GM21367 (cell line): ENCODE measurements around the gene MCF2L2.

Source experiments
- ATAC-seq: cut with Tn5 transposase; IDR thresholded peaks from one replicate; pipeline ENCODE4 v1.9.1; 2021; ENCODE audit not compliant: unreplicated experiment

The MCF2L2 gene

DNA sequence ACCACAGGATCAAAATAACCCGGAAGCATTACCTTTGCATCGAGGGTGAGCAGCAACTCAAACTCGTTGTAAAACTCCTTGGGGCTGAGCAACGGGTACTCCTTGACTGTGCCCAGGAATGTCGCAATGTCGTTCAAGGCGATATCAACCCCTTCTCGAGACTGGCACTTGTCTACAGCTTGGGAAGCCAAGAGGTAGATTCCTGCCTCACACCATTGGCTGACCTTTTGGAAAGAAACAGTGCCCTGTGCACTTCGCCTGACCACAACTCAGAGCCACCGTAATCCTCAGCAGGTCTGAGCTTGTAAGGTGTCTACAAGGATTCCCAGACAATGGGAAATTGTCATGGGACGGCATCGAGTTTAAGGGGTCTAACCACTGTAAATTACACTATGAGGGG, 131.5 kb downstream of the MCF2L2 start:
- ATAC-seq = no peak

DNA sequence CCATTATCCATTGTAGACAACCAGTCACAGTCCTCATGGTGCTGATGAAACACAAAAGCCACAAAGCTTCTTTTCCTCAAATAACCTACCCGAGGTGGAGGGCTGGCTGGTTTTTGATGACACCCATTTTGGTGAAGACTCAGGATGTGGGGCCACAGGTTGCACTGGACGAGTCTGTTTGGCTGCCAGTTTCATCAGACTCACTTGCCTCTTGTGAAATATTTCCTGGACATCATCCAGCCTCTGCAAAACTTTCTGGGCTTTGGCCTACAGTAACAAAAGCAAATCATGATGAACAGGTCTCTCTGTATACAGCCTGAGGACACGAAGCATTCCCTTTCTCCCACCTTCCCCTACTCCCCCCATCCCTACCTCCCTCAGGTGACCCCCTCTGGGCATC, 133.2 kb downstream of the MCF2L2 start:
- ATAC-seq = no peak

DNA sequence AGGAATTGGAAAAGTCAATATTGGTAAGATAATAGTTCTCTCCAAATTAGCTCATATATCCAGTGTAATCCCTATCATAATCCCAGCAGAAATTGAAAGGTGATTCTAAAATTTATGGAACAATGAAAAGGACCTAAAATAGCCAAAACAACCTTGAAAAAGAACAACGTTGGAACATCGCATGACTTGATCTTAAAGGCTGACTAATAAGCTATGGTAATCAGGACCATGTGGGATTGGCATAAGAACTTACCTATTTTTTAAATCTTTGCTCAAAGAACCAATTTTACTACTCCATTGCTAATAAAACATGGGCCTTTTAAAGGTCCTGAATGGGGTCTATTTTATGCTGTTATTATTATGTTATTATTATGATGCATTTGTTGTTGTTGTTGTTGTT, 134.5 kb downstream of the MCF2L2 start:
- ATAC-seq = no peak

DNA sequence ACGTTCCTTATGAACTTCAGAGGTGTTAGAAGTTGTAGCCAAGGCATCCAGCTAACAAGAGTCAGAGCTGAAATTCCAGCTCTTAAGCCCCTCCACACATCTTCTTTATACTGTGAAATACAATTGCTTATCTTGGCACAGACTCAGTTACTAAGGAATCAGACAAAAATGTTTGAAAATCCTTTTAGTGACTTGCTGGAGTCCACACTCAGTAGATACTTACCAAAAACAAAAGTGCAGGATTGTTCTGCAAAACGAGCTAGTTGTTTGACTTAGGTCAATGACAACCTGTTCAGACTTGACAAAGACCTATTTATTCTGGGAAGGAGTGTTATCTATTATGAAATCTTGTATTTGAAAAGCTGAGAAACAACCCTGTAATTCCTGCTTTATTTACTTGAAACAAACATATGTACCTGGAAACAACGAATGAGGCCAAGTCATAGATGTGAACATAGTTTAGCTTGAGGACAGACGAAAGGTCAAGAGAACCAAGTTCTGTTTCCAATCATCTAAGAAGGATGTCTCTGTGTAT, 136.9 kb downstream of the MCF2L2 start:
- no peak for ATAC-seq

DNA sequence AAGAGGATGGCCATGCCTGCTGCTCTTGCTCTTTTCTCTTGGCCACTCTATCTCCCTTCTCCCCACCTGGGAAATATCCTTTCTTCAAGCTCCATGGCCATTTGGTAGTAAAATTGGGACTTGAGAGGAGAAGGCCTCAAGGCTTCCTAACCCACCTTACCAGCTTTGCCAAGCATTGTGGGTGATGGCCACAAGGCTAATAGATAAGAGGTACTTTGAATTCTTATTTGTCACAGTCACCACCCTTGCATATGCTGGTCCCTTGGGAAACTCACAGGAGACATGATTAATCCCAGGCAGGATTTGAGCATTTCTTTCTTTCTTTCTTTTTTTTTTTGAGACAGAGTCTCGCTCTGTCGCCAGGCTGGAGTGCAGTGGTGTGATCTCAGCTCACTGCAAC, 138.2 kb downstream of the MCF2L2 start:
- ATAC-seq = no peak

DNA sequence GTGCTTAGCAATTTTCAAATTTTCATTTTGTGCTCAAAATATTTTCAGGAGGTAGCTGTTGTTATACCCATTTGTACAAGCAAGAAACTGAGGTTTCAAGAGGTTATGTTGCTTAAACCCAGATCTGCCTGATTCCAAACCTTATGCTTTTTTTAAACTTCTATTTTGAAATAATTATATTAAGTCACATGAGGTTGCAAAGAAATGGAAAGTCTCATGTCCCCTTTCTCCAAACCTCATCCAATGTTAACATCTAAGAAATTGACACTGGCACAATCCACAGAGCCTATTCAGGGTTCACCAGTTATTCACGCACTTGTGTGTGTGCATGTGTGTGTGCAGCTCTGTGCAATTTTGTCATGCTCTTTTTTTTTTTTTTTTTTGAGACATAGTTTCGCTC, 140.3 kb downstream of the MCF2L2 start:
- ATAC-seq = no peak

DNA sequence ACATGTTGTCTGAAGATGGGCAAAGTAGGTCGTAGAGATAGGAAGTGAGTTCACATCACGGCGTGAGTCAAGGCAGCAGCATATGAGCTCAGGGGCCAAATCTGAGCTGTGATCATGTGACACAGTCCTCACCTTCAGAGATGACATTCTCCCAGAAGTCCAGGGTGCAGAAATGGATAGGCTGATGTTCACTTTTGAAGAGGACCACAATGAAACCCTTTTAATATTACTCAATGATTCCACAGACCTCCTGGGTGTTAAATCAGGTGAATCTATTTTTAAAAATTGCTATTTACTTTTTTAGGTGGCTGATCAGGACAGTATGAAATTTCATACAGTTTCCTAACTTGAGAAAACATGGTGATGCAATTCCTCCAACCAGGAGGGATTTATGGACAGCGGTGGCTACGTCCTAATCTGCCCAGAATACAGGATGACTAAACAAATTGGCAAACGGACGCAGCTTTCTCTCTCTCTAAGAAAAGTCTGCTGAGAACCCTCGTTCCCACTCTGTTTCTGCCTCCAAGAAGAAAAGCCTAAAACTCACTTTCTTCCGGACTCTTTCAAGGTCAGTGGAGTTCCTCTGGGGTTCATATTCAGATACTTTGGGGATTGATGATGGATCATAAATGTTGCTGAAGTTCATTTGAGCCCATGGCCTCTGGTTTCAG, 141.0 kb downstream of the MCF2L2 start:
- ATAC-seq = no peak

DNA sequence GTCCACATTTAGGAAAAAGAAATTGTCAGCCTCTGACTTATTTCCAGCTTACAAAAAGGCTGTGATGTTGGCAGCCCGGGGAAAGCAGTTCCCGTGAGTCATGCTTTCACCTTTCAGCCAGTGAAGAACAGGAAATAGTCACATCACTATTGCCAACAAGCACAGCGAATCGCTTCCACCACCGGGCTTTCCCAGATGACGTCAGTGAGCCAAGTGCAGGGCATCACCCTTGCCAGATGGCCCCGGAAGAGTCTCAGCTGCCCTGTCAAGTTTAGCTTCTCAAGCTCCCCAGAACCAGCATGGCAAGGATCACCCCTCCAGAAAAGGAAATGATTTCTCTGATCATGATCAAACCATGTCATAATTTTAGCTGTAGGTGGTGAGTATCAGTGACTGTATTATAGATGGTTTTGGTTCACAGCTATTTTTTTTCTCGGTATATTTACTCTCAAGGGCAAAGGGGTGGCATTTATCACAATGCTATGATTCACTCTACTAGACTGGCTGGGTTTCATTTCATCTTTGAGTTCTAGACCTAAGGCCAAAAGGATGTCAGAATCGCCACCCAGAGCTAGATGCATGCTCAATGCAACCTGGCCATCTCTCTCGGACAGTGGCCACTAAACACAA, 142.5 kb downstream of the MCF2L2 start:
- ATAC-seq = peak; percentile 92

DNA sequence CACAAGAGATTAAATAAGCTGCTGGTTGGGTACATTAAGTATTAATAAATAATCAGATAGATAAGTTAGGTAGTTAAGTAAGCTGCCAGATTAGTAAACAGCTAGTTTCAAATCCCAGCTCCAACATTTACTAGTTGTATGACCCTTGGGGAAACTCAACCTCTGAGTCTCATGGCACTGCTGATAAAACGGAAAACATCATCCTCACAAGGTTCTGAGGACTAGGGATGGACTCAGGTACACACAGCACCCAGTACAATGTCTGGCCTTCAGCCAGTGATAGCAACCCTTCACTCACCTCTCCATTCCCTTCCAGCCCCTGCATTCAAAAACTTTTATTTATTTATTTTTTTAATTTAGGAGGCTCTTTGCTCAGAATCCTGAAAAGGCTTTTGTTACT, 143.1 kb downstream of the MCF2L2 start:
- no peak for ATAC-seq

DNA sequence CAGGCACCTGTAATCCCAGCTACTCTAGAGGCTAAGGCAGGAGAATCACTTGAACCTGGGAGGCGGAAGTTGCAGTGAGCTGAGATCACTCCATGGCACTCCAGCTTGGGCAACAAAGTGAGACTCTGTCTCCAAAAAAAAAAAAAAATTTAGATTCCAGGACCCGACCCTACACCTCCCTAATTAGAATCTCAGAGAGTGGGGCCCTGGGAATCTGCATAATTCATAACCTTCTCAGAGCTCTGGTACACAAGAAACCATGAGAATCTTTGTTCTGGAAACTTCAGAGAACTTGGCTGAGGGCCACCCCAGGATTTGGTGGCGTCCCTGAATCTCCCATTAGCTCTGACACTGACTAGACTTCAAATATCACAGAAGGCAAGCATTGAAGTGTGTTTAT, 143.8 kb downstream of the MCF2L2 start:
- ATAC-seq = no peak

DNA sequence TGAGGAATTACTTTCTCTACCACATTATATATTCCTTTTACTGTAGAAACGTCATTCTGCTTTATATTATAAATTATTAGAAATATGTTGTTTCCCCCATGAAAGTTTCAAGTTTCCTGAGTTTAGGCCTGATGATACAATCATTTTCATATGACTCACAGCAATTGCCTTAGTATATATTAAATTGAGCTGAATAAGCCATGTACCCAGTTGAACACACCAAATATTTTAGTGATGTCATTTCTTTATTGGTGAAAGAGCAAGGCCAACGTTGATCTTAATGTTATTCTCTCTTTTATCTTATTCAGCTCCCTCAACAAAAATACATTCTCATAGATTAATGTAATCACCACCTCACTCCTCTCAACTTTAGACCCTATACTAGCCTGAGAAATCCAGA, 144.5 kb downstream of the MCF2L2 start:
- no peak for ATAC-seq

DNA sequence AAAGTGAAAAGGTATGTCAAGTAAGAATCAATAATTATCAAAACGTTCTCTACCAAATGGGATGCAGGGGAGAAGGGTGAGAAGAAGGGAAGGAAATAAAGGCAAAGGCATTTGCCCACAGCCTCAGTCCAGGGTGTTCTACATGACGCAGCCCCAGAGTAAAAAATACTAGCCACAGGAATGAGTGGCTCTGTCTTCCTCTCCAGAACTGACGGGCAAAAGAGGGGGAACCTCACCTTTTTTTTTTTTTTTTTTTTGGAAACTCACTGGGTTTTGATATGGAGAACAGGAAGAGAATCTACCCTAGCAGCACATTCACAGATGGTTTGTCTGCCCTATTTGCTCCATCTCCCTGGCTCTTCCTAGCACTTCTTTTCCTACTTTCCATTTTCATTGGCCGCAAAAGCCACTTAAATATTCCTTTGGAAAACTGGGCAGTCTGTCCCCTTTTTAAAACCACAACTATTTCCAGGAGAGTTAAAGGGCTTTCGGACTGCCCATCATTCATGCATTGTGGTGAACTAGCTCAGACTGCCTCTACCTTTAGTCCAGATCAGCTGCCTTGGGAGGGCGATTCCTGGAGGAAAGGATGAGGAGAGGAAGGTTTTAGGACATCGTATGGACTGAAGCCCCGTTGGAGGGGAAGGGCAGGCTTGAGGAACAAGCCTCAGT, 147.2 kb downstream of the MCF2L2 start:
- ATAC-seq = no peak

DNA sequence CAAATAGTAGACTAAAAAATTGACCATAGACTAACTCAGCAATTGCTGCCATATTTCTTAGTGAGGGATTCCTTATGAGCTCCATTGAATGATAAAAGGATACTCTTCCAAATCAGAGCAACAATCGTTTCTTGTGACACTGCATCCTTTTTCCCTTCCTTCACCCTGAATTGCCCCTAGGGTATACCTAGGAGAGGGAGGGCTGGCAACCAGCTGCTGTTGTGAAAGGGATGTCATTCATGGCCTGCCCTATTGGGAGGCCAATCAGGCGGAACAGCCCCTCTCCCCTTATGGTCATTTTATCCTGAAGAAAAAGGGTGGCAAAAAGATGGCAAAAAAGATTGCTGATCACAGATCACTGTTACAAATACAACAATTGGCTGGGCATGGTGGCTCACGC, 149.0 kb downstream of the MCF2L2 start:
- no peak for ATAC-seq

DNA sequence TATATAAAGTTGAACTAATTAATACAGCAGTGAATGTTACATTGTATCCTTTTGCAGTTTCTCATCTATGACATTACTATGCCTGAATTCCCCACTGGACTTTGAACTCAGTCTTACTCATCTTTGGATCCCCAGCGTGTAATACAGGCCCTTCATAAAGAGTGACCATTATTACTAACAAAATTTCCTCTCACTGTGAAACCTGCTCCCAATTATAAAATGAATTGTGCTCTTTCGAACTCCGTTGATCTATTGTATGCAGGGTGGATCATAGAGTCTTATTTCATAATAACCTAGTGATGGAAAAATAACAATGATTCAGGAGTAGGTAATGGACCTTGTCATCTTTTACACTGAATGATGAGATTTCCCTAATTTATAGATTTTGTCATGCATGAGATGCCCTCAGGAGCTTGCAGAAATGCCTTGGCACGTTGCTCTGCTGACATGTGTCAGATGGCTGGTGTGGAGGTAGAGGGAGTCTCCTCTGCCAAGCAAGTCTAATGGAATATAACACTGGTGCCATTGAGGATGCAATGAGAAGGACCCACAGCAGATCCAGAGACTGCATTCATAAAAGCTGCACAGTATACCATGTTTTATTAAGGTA, 149.8 kb downstream of the MCF2L2 start:
- ATAC-seq = no peak

DNA sequence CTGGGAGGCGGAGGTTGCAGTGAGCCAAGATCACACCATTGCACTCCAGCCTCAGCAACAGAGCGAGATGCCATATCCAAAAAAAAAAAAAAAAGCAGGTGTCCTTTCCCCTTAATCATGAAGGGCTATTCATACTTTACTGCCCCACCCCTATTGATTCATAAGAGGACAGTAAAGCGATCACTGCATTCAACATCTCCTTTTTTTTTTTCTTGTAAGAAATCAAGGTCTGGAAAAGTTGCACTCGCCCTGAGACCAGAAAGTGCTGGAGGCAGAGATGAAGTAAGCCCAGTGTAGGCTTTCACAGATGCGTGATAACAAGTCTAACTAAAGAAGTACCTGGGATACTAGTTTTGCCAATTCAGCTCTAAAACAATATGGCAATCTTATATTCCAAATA, 151.2 kb downstream of the MCF2L2 start:
- no peak for ATAC-seq

DNA sequence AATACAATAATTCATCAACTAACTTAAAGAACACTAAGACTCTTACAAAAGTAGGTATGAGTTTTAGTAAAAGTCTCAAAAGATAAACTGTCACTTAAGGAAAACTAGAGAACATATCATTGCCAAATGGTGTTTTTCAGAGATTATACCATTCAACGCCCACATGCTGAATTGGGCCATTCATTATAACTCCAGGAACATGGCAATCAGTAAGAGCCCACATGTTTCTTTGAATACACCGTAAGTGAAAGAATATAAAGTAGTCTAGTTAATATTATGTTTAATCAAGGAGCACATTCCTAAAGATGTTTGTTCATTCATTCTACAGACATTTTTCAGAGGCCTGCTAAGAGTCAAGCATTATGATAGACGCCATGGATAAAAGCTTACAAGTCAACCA, 152.5 kb downstream of the MCF2L2 start:
- no peak for ATAC-seq

DNA sequence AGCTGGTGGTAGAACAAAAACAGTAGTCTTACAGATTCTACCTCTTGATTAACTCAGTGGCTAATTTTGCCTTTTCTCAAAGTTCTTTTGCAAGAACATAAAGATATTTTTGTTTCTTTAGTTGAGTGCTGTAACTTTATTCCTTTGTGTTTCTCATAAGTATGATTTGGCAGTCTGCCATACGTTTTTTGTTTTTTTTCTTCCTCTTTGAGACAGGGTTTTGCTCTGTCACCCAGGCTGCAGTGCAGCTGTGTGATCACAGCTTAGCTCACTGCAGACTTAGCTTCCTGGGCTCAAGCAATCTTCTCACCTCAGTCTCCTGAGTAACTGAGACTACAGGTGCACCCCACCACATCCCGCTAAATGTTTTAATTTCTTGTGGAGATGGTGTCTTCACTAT, 153.0 kb downstream of the MCF2L2 start:
- no peak for ATAC-seq

DNA sequence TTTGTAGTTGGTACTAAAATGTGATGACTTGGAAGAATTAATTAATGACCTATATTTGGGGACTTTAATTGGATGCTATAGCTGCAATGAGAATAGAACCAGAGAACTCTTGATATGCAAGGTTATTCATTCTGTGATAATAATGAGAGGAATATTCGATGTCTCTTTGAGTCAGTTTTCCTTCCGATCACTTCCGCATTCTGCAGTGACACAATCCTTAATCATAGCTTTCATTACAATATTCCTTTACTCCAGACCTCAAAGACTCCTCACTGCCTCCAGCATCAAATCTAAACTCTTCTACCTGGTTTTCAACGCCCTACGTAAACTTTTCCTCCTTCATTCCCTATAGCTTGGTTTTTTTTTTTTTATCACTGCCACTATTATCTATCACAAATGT, 153.8 kb downstream of the MCF2L2 start:
- no peak for ATAC-seq

DNA sequence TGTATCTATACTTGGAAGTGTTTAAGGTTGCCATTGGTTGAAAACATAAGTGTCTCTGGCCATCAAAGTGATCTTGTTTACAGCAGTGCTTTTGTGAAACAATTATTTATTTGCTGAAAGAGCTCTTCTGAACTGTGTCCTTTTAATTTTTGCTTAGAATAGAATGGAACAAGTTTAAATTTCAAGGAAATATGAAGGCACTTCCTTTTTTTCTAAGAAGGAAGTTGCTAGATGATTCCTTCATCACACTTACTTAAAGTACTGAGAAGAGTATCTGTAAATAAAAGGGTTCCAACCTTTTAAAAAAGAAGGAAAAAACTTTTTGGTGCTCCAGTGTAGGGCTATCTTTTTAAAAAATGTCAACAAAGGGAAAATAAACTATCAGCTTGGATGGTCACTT, 155.6 kb downstream of the MCF2L2 start:
- ATAC-seq = no peak

DNA sequence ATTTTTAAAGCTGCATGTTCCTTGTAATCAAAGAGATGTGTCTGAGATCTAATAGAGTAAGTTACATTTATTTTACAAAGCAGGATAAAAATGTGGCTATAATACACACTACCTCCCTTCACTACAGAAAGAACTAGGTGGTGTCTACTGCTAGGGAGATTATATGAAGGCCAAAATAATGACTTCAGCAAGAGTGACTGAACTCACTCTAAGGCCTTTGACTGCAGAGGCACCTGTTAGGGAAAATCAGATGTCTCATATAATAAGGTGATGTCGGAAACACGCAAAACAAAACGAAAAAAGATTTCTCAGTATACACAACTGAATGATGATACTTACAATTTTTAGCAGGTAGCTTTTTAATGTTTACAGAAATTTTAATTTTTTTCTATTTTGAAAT, 156.3 kb downstream of the MCF2L2 start:
- no peak for ATAC-seq

DNA sequence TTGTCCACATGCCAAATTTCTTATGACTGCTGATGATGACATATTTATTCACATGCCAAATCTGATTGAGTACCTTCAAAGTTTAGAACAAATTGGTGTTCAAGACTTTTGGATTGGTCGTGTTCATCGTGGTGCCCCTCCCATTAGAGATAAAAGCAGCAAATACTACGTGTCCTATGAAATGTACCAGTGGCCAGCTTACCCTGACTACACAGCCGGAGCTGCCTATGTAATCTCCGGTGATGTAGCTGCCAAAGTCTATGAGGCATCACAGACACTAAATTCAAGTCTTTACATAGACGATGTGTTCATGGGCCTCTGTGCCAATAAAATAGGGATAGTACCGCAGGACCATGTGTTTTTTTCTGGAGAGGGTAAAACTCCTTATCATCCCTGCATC, 158.1 kb downstream of the MCF2L2 start:
- no peak for ATAC-seq

DNA sequence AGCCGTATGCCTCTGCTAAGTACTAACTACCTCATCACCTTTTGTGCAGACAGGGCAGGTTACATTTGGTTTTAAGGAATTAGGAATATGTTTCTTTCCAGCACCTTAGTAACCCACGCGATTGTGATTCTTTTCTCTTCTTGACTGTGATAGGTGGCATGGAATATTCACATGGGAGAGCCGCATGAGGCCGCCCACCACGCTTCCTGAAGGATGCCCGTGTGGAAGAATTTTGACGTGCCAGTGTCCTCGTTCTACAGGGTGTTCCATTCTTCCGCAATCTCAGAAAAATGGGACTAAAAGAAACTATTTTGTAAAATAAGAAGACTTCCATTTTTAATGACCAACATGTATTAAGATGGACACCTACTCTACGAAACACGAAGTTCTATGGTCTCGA, 159.1 kb downstream of the MCF2L2 start:
- no peak for ATAC-seq
